Measurements from ENCODE around the gene CENPO. TPM values are rescaled to one million over a fixed set of nuclear protein-coding genes. Genes with fewer than 3 reads are reported as not detected.

The CENPO gene, protein sequence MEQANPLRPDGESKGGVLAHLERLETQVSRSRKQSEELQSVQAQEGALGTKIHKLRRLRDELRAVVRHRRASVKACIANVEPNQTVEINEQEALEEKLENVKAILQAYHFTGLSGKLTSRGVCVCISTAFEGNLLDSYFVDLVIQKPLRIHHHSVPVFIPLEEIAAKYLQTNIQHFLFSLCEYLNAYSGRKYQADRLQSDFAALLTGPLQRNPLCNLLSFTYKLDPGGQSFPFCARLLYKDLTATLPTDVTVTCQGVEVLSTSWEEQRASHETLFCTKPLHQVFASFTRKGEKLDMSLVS
- 10 to 100 TPM; 15.5 to 36.6 TPM for total RNA-seq

DNA sequence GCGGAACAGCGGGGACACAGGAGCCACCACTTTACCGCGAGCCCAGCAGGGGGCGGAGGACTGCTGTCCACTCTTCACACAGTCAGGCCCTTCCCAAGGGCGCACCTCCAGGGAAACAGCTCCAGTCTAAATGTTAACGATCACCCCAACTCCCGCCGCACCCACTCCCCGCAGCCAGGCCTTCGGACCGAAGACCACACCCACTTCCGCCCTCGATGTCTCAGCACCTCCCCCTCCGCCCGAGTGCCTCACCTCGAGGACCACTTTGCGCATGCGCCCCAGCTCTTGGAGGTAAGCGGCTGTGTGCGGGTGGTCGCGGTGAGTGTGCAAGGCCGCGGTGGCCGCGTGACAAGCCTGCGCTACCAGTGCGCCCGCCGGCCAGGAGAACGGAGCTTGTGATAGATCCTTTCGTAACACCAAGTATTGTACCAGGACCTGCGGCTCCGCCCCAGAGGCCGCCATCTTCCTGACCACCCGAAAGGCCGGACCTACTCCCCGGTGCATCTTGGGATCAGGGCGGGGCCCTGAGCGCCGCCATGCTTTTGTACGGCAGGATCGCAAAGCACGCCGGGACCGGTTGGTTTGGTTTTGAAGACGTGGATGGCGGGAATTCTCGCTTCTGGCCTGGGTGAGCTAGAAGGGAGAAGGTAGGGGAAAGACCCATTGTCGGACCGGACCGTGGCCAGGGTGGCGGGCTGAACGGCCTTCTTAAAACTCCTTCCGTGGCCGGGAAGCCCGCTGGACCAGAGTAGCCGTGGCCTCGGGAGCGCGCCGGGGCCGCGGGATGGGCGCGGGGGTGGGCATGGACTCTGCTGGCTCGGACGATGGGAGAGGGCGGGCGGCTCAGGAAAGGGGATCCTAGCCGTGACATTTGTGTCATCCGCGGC, at the start of gene CENPO, which contains the start of gene PTRHD1:
Gene CENPO, plus strand, starts transcription at position 552 of the 887 bp plus-strand sequence. CDS start 495 bp downstream, outside the sequence.
Gene PTRHD1, minus strand, starts transcription at position 518 of the 887 bp plus-strand sequence. Its CDS starts 14 bp downstream, at position 504.

Other genes starting within 250 kb of the CENPO start
- 10 to 100 TPM; 19.0 to 20.3 TPM for gene PTRHD1, start within 50 bp of the CENPO start, total RNA-seq
- gene ADCY3, start 126.8 kb downstream of the CENPO start, total RNA-seq = 10 to 100 TPM; 32.7 to 38.3 TPM
- gene DNAJC27, start 178.5 kb downstream of the CENPO start, total RNA-seq = 1 to 10 TPM; 4.3 to 6.5 TPM
- 10 to 100 TPM; 24.0 to 37.9 TPM for gene EFR3B, start 248.7 kb downstream of the CENPO start, total RNA-seq

Measured in melanocyte of skin (primary cell).